ENCODE data around the gene HOXD4.

Gene HOXD4

GRCh38 chr2:176166272-176166671 is 14.9 kb downstream of the HOXD4 start:
- TF ChIP-seq CTCF (IDR thresholded peaks at IDR 0.05; ENCODE audit: borderline replicate concordance, insufficient read depth, low read depth, low read length) = no peak
- no peak overlapping the region for H3K4me3 ChIP-seq (ENCODE audit: low read depth, low read length)

GRCh38 chr2:176167398-176167797 is 16.0 kb downstream of the HOXD4 start:
- no peak for TF ChIP-seq CTCF (IDR thresholded peaks at IDR 0.05; ENCODE audit: borderline replicate concordance, insufficient read depth, low read depth, low read length)
- no peak overlapping the region for H3K4me3 ChIP-seq (ENCODE audit: low read depth, low read length)

GRCh38 chr2:176169181-176169580 is 17.8 kb downstream of the HOXD4 start:
- no peak for TF ChIP-seq CTCF (IDR thresholded peaks at IDR 0.05; ENCODE audit: borderline replicate concordance, insufficient read depth, low read depth, low read length)
- H3K4me3 ChIP-seq (ENCODE audit: low read depth, low read length) = no peak overlapping the region

GRCh38 chr2:176169711-176170110 is 18.4 kb downstream of the HOXD4 start:
- H3K4me3 ChIP-seq (ENCODE audit: low read depth, low read length) = no peak overlapping the region
- no peak for TF ChIP-seq CTCF (IDR thresholded peaks at IDR 0.05; ENCODE audit: borderline replicate concordance, insufficient read depth, low read depth, low read length)

- no peak for TF ChIP-seq CTCF (IDR thresholded peaks at IDR 0.05; ENCODE audit: borderline replicate concordance, insufficient read depth, low read depth, low read length)
- no peak overlapping the region for H3K4me3 ChIP-seq (ENCODE audit: low read depth, low read length)
These were observed 19.4 kb downstream of the HOXD4 start for GRCh38 chr2:176170602-176171305.

- no peak overlapping the region for H3K4me3 ChIP-seq (ENCODE audit: low read depth, low read length)
- no peak for TF ChIP-seq CTCF (IDR thresholded peaks at IDR 0.05; ENCODE audit: borderline replicate concordance, insufficient read depth, low read depth, low read length)
These were observed 20.1 kb downstream of the HOXD4 start for GRCh38 chr2:176171351-176172006.

Measured in GM12875 (cell line).